Measurements from ENCODE around the gene GLUL. TPM values are rescaled to one million over a fixed set of nuclear protein-coding genes. Genes with fewer than 3 reads are reported as not detected.

The GLUL gene
- total RNA-seq, 1 donor from 2014 or later: 1,362 TPM

DNA sequence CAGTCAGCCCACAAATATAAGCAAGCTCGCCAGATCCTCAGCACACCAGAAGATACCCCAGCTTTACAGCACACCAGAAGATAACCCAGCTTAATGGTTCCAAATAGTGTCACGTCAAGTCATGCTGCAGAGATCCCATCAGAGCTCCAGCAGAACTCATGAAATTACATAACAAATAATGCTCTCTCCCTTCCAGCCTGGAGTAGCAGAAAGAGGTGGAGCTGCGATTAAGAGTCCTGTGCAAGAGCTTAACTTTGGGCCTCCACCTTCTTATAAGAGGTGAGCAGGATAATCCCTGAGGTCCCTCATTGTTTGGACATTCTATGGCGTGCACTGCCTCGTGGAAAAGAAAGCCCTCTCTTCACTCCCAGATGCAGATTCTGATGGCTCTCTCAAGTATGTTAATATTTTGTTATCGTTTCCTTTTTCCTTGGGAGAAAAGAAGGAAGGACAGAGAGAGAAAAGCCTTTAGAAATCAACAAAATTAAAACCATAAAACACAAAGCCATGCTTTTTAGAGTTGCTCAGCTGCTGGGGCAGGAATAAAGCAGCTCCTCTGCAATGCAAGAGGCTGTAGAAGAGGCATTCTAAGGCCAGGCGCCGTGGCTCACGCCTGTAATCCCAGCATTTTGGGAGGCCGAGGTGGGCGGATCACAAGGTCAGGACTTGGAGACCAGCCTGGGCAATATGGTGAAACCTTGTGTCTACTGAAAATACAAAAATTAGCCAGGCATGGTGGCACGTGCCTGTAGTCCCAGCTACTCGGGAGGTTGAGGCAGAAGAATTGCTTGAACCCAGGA is 59.1 kb downstream of the GLUL start:
- Histone ChIP-seq H3K27me3 (ENCODE audit: low read depth) (no peaks in the 10 kb centered on the region), H3K9me3 (no peaks in the 10 kb centered on the region), H3K27ac (no peak overlapping the region), H3K36me3 (no peaks in the 10 kb centered on the region), H3K4me3 (no peak overlapping the region), H3K4me1 (no peaks in the 10 kb centered on the region)
- intact Hi-C loops (cut with DNase I): no loop called here
- no peak for DNase-seq
- TF ChIP-seq, protein P1, sequence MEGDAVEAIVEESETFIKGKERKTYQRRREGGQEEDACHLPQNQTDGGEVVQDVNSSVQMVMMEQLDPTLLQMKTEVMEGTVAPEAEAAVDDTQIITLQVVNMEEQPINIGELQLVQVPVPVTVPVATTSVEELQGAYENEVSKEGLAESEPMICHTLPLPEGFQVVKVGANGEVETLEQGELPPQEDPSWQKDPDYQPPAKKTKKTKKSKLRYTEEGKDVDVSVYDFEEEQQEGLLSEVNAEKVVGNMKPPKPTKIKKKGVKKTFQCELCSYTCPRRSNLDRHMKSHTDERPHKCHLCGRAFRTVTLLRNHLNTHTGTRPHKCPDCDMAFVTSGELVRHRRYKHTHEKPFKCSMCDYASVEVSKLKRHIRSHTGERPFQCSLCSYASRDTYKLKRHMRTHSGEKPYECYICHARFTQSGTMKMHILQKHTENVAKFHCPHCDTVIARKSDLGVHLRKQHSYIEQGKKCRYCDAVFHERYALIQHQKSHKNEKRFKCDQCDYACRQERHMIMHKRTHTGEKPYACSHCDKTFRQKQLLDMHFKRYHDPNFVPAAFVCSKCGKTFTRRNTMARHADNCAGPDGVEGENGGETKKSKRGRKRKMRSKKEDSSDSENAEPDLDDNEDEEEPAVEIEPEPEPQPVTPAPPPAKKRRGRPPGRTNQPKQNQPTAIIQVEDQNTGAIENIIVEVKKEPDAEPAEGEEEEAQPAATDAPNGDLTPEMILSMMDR (IDR thresholded peaks at IDR 0.05): no peak
- ATAC-seq: no peak

Other genes with a start within 250 kb of the GLUL start
- not detected for gene TEDDM1, start 8.9 kb upstream of the GLUL start, total RNA-seq
- gene RGSL1, start 58.4 kb upstream of the GLUL start, total RNA-seq: not detected
- gene RNASEL, start 197.5 kb upstream of the GLUL start, total RNA-seq: 16.5 TPM
- 14.6 TPM for gene RGS16, start 212.6 kb upstream of the GLUL start, total RNA-seq

Measured in lower lobe of right lung (tissue), 2 donors.